D721Med (cell line): ENCODE data around the gene C1R.
A peak's percentile ranks its signal among the peaks of the same experiment; 100 is the strongest.
"Not testable (repeated sequence)": the region's sequence is repeated elsewhere in the genome, so short reads cannot be mapped to it uniquely, and the experiment has no call there.

ENCODE experiments used
- DNase-seq: peaks from one replicate; pipeline ENCODE4 v3.0.0; 2011; ENCODE audit warnings: low spot score; ENCODE audit not compliant: insufficient read length
- FAIRE-seq: peaks from 2 replicates; lab custom pipeline; 2011; peaks lifted over from hg19 to GRCh38; lab: Jason Lieb, UNC
- CTCF ChIP-seq: IDR thresholded peaks from 2 replicates; pipeline ENCODE4 v1.5.1; 2012; ENCODE audit warnings: mild to moderate bottlenecking, control low read depth; ENCODE audit not compliant: insufficient read depth; ENCODE audit errors: missing control alignments

Gene C1R

GRCh38 chr12:7064516-7064915, 27.7 kb downstream of the C1R start:
- DNase-seq (no peak), FAIRE-seq (no peak)
- TF ChIP-seq CTCF, result no peak

GRCh38 chr12:7061596-7061995, 30.6 kb downstream of the C1R start:
- DNase-seq (no peak), FAIRE-seq (no peak)
- no peak for TF ChIP-seq CTCF

- no peak for FAIRE-seq
- no peak for DNase-seq
- TF ChIP-seq CTCF, result no peak
Observed at GRCh38 chr12:7061138-7061537, 31.1 kb downstream of the C1R start.

- peak; percentile 69 for TF ChIP-seq CTCF
- DNase-seq (no peak), FAIRE-seq (no peak)
Observed at GRCh38 chr12:7060353-7060954, 31.8 kb downstream of the C1R start, which contains the start of gene C1S. Gene C1S (plus strand): TSS chr12:7060718. CDS start chr12:7061913, 1,195 bp downstream.

GRCh38 chr12:7059780-7060179, 32.5 kb downstream of the C1R start:
- no peak for FAIRE-seq
- TF ChIP-seq CTCF, result no peak

GRCh38 chr12:7058850-7059395, 33.3 kb downstream of the C1R start:
- FAIRE-seq (no peak), DNase-seq (no peak)
- no peak for TF ChIP-seq CTCF

More at GRCh38 chr12:7059780-7060179, 32.5 kb downstream of the C1R start:
- DNase-seq, result no peak

GRCh38 chr12:7058163-7058845, 33.9 kb downstream of the C1R start:
- FAIRE-seq, result no peak
- no peak for DNase-seq
- no peak for TF ChIP-seq CTCF

GRCh38 chr12:7055736-7056135, 36.5 kb downstream of the C1R start:
- not testable (repeated sequence) for DNase-seq, FAIRE-seq
